Activated gamma-delta T cell (primary cell): ENCODE measurements around the gene ZNF765.
A peak's percentile ranks its signal among the peaks of the same experiment; 100 is the strongest.
"Not testable (repeated sequence)": the region's sequence is repeated elsewhere in the genome, so short reads cannot be mapped to it uniquely, and the experiment has no call there.

ENCODE experiments used
- DNase-seq: peaks from one replicate; lab custom pipeline; 2025; lab: John Stamatoyannopoulos, UW
- total RNA-seq, 2 donors: gene quantifications; one replicate each; lab custom pipeline; 2026; lab: John Stamatoyannopoulos, UW

Gene ZNF765
- total RNA-seq: 61.2 to 80.4 reads per million in 2 donors

DNA sequence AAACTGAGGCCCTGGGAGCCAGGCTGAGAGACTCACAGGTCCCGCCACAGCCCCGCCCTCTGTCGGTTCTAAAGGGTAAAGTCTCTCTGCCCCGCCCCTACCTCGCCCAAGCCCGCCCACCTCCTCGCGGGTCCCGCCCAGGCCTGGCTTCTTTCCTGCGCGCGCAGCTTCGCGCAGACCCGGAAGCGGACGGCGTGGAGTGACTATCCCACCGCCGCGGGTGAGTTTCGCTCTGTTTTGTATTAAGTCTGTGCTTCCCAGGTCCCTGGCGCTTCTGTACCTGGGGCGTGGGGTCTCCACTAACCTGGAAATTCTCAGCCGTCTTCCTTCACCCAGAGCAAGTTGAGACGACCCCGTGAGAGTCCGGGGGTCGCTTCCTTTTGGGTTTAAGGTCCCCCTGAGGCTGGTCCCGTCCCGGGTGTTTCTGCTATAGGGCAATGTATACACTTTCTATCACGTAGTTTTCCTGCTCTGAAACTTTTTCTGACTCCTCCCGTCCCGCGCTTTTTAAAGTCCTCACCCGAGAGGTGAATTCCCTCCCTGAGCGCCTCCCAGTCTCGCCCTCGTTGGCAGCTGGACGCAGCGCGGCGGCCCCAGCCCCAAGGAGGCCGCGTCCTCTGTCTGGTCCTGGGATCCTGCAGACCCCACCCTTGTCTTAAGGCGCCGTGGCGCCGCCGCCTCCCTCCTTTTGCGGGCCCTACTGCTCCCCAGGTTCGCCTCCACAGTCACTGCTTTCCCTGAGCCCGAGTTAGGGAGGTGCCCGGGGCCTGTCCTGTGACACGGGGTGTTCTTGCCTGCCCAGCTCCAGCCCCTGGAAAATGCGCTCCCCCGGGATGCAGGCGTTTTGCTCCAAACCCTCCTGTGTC lies at the start of gene ZNF765:
Gene ZNF765 (plus strand): TSS at position 176 of the 866 bp plus-strand sequence. CDS start 2,867 bp downstream, outside the sequence.
- DNase-seq: peak; percentile 95

- no peak for DNase-seq
Observed at GRCh38 chr19:53355739-53356138, 39.2 kb upstream of the ZNF765 start.

DNA sequence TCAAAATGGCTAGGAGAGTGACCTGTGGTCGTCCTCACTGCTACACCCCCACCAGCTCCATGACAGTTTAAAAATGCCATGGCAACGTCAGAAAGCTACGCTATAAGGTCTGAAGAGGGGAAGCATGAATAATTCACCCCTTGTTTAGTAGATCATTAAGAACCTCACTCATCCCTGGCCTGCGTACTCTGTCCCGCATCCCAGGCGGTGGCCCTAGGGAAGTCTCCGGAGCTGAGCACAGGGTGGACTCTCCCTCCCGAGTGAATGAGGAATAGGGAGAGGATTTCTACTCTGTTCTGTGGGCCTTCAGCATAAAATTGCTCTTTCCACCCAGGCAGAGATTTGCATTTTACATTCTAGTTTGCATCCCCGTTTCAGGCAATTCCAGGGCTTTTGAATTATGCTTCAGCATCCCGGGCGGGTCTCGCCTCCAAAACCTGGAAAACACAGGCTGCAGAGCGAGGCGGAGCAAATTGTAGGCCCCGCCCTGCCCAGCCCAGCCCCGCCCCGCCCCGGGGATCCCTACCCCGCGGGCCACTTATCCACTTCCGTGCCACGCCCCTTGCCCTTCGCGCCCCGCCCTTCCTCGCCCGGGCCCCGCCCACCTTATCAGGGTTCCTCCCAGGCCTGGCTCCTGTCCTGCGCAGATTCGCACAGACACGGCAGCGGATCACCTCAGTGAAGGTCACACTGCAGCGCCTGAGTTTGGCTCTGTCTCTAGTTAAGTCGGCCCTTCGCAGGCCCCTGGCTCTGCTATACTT lies 36.9 kb upstream of the ZNF765 start:
- DNase-seq: no peak

GRCh38 chr19:53360056-53360455 lies 34.9 kb upstream of the ZNF765 start:
- not testable (repeated sequence) for DNase-seq

- peak; percentile 91 for DNase-seq
Observed at GRCh38 chr19:53365134-53365898, 29.6 kb upstream of the ZNF765 start, which contains the start of gene ZNF525. ZNF525 (plus strand) TSS chr19:53365705; CDS start chr19:53372282, 6,577 bp downstream.

DNA sequence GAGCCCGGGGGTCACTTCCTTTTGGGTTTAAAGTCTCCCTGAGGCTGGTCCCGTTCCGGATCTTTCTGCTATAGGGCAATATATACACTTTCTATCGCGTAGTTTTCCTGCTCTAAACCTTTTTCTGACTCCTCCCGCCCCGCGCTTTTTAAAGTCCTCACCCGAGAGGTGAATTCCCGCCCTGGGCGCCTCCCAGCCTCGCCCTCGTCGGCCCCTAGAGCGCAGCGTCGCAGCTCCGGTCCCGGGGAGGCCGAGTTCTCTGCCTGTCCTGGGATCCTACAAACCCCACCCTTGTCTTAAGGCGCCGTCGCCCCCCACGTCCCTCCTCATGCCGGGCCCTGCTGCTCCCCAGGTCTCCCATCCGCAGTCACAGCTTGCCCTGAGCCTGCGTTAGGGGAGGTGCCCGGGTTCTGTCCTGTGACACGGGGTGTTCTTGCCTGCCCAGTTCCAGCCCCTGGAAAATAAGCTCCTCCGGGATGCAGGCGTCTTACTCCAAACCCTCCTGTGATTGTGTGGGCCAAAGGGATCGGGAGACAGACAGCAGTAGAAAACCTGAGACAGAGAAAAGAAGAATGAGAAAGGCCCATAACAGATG lies 29.0 kb upstream of the ZNF765 start:
- DNase-seq: no peak

- no peak for DNase-seq
Observed at GRCh38 chr19:53372196-53372595, 22.8 kb upstream of the ZNF765 start.

- no peak for DNase-seq
Observed at GRCh38 chr19:53374288-53374687, 20.7 kb upstream of the ZNF765 start.

DNA sequence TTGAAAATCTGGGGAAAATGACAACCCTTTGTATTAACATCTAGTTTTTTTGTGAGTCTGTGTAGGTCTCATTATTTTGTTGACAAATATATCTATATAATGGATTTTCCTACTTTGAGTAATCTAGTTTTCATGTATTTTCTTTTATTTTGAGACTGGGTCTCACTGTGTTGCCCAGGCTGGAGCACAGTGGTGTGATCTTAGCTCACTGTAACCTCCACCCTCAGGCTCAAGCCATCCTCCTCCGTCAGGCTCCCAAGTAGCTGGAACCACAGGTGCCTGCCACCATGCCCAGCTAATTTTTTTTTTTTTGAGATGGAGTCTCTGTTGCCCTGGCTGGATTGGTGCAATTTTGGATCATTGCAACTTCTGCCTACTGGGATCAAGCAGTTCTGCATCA lies 20.2 kb upstream of the ZNF765 start:
- DNase-seq: no peak

DNA sequence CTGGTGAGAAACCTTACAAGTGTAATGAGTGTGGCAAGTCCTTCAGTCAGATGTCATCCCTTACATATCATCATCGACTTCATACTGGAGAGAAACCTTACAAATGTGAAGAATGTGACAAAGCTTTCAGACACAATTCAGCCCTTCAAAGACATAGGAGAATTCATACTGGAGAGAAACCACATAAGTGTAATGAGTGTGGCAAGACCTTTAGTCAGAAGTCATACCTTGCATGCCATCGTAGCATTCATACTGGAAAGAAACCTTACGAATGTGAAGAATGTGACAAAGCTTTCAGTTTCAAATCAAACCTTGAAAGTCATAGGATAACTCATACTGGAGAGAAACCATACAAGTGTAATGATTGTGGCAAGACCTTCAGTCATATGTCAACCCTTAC lies 13.6 kb upstream of the ZNF765 start:
- DNase-seq: no peak

DNA sequence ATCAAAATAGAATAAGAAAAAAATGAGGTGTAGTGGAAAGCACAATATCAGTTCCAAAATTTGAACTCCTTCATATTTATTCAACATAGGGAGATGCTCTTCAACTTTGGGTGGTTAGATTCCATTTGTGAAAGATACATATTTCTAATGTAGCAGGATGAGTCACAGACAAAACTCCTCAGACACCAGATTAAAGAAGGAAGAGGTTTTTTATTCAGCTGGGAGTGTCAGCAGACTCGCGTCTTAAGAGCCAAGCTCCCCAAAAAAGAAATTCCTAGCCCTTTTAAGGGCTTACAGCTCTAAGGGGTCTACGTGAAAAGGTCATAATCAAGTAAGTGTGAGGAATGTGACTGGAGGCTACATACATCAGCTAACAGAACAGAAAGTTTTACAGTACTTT lies 6.8 kb upstream of the ZNF765 start:
- DNase-seq: no peak

- DNase-seq: no peak
Observed at GRCh38 chr19:53388904-53389303, 6.0 kb upstream of the ZNF765 start.

- no peak for DNase-seq
Observed at GRCh38 chr19:53389571-53389970, 5.4 kb upstream of the ZNF765 start.

DNA sequence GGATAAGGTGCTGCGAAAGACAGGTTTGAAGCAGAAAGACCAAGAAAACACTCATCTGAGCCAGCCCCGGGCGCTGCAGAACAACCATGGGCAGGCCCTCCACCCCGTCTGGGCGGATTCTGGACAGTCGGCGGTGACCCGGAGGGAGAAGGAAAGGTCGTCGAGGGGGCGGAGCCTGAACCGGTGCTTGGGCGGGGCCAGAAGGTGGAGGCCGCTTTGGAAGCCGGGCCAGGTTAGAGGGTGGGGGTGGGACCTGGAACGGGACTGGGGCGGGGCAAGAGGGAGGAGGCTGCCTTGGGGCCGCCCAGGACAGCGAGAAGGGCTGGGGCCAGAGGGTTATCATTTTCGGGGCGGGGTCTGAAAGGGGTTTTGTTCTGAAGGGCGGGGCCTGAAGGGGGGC lies 5.0 kb upstream of the ZNF765 start:
- no peak for DNase-seq

- no peak for DNase-seq
Observed at GRCh38 chr19:53394522-53394973, 401 bp upstream of the ZNF765 start.

- DNase-seq: not testable (repeated sequence)
Observed at GRCh38 chr19:53395840-53396524, 1.0 kb downstream of the ZNF765 start.

- no peak for DNase-seq
Observed at GRCh38 chr19:53396525-53396868, 1.5 kb downstream of the ZNF765 start.

DNA sequence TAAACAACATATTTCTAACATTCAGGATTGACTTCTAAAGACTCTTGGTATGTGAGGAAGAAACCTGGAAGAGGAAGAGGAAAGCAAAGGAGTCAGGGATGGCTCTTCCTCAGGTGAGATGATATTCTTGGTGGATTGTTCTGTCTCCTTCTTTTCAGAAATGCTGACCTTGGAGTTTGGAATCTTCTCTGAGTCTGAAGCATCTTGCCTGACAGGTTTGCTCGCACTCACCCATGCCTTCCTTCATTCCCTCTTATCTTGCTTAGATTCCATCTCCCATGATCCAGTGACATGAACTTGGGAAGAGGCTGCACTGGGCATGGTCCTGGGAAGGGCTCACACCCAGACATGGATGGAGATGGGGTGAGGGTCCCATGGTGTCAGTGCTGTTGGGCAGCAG lies 3.0 kb downstream of the ZNF765 start:
- not testable (repeated sequence) for DNase-seq

DNA sequence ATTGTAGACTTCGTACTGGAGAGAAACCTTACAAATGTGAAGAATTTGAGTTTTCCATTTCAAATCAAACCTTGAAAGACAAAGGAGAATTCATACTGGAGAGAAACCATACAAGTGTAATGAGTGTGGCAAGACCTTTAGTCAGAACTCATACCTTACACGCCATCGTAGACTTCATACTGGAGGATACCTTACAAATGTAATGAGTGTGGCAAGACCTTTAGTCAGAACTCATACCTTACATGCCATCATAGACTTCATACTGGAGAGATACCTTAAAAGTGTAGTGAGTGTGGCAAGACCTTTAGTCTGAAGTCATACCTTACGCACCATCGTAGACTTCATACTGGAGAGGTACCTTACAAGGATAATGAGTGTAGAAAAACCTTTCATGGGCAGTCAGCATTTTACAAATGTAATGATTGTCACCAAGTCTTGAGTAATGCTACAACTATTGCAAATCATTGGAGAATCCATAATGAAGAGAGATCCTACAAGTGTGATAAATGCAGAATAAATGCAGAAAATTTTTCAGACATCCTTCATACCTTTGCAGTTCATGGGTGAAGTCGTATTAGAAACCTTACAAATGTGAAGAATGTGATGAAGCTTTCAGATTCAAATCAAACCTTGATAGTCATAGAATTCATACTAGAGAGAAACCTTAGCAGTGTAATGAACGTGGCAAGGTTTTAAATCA lies 14.7 kb downstream of the ZNF765 start:
- no peak for DNase-seq

DNA sequence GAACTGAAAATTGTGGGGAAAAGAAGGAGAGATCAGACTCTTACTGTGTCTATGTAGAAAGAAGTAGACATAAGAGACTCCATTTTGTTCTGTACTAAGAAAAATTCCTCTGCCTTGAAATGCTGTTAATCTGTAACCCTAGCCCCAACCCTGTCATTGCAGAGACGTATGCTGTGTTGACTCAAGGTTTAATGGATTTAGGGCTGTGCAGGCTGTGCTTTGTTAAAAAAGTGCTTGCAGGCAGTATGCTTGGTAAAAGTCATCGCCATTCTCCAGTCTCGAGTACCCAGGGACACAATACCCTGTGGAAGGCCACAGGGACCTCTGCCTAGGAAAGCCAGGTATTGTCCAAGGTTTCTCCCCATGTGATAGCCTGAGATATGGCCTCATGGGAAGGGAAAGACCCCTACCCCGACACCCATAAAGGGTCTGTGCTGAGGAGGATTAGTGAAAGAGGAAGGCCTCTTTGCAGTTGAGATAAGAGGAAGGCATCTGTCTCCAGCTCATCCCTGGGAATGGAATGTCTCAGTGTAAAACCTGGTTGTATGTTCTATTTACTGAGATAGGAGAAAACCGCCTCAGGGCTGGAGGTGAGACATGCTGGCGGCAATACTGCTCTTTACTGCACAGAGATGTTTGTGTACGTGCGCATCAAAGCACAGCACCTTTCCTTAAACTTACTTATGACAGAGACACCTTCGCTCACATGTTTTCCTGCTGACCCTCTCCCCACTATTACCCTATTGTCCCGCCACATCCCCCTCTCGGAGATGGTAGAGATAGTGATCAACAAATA lies 25.8 kb downstream of the ZNF765 start:
- not testable (repeated sequence) for DNase-seq
